22Rv1 (cell line): ENCODE data around the gene MVK.

Source experiments
- CTCF ChIP-seq: fragments of 450-650 bp; IDR thresholded peaks from 2 replicates; pipeline ENCODE4 v1.5.1; 2017; ENCODE audit warnings: mild to moderate bottlenecking
- ZFX ChIP-seq: fragments of 450-650 bp; IDR thresholded peaks from 2 replicates; pipeline ENCODE4 v1.6.1; 2017; ENCODE audit warnings: antibody characterized with exemption, borderline replicate concordance

- TF ChIP-seq CTCF (no peak), ZFX (no peak)
Measured at GRCh38 chr12:109567967-109568366, 5.6 kb upstream of the MVK start.
